K562 (cell line): Measurements from ENCODE around the gene CTCF. TPM values are rescaled to one million over a fixed set of nuclear protein-coding genes. Genes with fewer than 3 reads are reported as not detected.

Experiments used
- CHD2 ChIP-seq: IDR thresholded peaks from 2 replicates; pipeline ENCODE4 v1.6.1; 2011; ENCODE audit warnings: low read depth, low read length
- HBP1 ChIP-seq: fragments of 450-650 bp; formaldehyde crosslinking; IDR thresholded peaks from 2 replicates; pipeline ENCODE4 v1.4.0; 2022; ENCODE audit warnings: missing genetic modification characterization
- RB1 ChIP-seq: fragments of 450-650 bp; IDR thresholded peaks from 2 replicates; pipeline ENCODE4 v1.6.1; 2017; ENCODE audit warnings: low read depth, mild to moderate bottlenecking
- TBP ChIP-seq: optimal IDR thresholded peaks from 2 replicates; pipeline ENCODE3; 2011; ENCODE audit warnings: low read depth, low read length, improper control_type of control experiment
- TEAD2 ChIP-seq: fragments of 450-650 bp; IDR thresholded peaks from 2 replicates; pipeline ENCODE4 v1.6.1; 2016; ENCODE audit warnings: missing genetic modification characterization, control low read depth, missing compliant biosample characterization
- ZBTB17 ChIP-seq: fragments of 450-650 bp; formaldehyde crosslinking; IDR thresholded peaks from 2 replicates; pipeline ENCODE4 v1.4.0; 2020; ENCODE audit warnings: mild to moderate bottlenecking
- ZBTB2 ChIP-seq: fragments of 450-650 bp; IDR thresholded peaks from 2 replicates; pipeline ENCODE4 v1.6.1; 2016; ENCODE audit warnings: antibody characterized with exemption
- ZBTB40 ChIP-seq, 2 experiments: fragments of 450-650 bp in 1 of 2; sonication (generic) in 1 of 2; formaldehyde crosslinking in 1 of 2; IDR thresholded peaks; 2 replicates each; pipeline versions ENCODE4 v1.7.1 to v1.9.0; 2016 to 2022; ENCODE audit warnings: inconsistent platforms in 1 of 2, mild to moderate bottlenecking in 1 of 2, missing genetic modification reagents in 1 of 2
- ZMIZ1 ChIP-seq, 2 experiments: fragments of 150-350 bp in 1 of 2; IDR thresholded peaks; 2 replicates each; pipeline ENCODE4 v1.6.1; 2012 to 2016; ENCODE audit warnings: low read depth in 2 of 2, low read length in 2 of 2, mild to moderate bottlenecking in 1 of 2, moderate library complexity in 1 of 2
- polyA plus RNA-seq, 8 experiments: library from polyadenylated mRNA; depleted of rRNA in 4 of 8; stranded (reverse) in 5 of 8; unstranded in 3 of 8; fragments of >200 nt; fragmentation: Nextera tagmentation in 2 of 8; fragmentation: Illumina TruSeq in 1 of 8; extraction: Ambion mirVana in 2 of 8; extraction: Trizol in 1 of 8; gene quantifications; 2 replicates each; pipeline versions ENCODE4 v1.2.1 to v1.2.3, GENCODE V29; 2011 to 2014; ENCODE audit warnings: inconsistent platforms in 1 of 8, missing spikeins in 1 of 8
- total RNA-seq, 7 experiments: library from RNA; depleted of rRNA in 6 of 7; stranded (reverse); fragments of >200 nt in 6 of 7; fragmentation: Illumina TruSeq in 2 of 7; extraction: Trizol in 2 of 7; gene quantifications; 2 replicates each; pipeline versions ENCODE4 v1.2.1 to v1.2.3, GENCODE V29; 2011 to 2021; ENCODE audit warnings: low replicate concordance in 1 of 7

Gene CTCF
- total and polyA plus RNA-seq, 9 of the 15 experiments (the other 6 are each of a cell fraction or from before 2014, with no cell fraction given): 7.8 to 49.2 (median 33.9) TPM

DNA sequence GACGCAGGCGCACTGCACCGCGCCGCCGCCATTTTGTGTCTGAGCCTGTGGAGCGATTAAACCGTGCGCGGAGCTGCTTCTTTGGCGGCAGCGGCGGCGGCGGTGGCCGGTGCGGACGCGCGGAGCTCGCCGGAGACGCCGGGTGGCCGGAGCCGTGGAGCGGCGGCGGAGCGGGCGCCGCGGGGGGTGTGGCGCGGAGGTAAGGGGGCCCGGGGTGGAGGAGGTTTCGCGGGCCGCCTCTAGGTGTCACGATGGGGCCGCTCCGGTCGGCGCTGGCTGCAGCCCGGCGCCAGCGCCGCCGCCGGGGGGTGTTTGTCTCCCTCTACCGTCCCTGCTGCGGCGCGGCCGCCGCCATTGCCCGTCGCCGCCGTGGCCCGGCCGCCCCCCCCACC lies at the start of gene CTCF (continued):
- no peak for TF ChIP-seq ZBTB40 (IDR thresholded peaks at IDR 0.05)
- no peak for TF ChIP-seq ZBTB40 (CRISPR knock-in tag; IDR thresholded peaks at IDR 0.05)
- peak; percentile 82 for TF ChIP-seq RB1
- TF ChIP-seq ZMIZ1 (IDR thresholded peaks at IDR 0.05; ENCODE audit: low read depth in 2 of 2, low read length in 2 of 2): no peak
- TF ChIP-seq ZBTB2: no peak
- TF ChIP-seq HBP1 (CRISPR knock-in tag): no peak
- TF ChIP-seq CHD2: no peak
- TF ChIP-seq TBP: no peak
- TF ChIP-seq TEAD2 (tag): no peak
- no peak for TF ChIP-seq ZBTB17 (CRISPR knock-in tag)
